OCI-LY1 (cell line): Measurements from ENCODE around the gene SPRING1.

Source experiments
- H2AFZ ChIP-seq: fragments of 200-600 bp; sonication (generic), shearing (Covaris generic); 2 replicates; pipeline ENCODE4 v1.6.0; 2014; ENCODE audit warnings: antibody characterized with exemption, mild to moderate bottlenecking, low read length
- H3F3A ChIP-seq: fragments of 200-600 bp; sonication (generic), shearing (Covaris generic); 2 replicates; pipeline ENCODE4 v1.6.0; 2014; ENCODE audit warnings: mild to moderate bottlenecking, antibody characterized with exemption, low read length, moderate library complexity; ENCODE audit not compliant: insufficient read depth
- H3K27ac ChIP-seq: fragments of 200-600 bp; sonication (generic); 2 replicates; pipeline ENCODE4 v1.5.1; 2014; ENCODE audit warnings: low read length, mixed run types, mild to moderate bottlenecking, low read depth; ENCODE audit not compliant: poor library complexity, severe bottlenecking
- H3K27me3 ChIP-seq: fragments of 200-600 bp; sonication (generic); 2 replicates; pipeline ENCODE4 v1.6.0; 2014; ENCODE audit warnings: antibody characterized with exemption, mild to moderate bottlenecking, low read length, moderate library complexity; ENCODE audit not compliant: insufficient read depth
- H3K36me3 ChIP-seq: fragments of 200-600 bp; sonication (generic); 2 replicates; pipeline ENCODE4 v1.6.1; 2014; ENCODE audit warnings: mild to moderate bottlenecking, antibody characterized with exemption, low read length, moderate library complexity, mixed read lengths; ENCODE audit not compliant: insufficient read depth
- H3K4me1 ChIP-seq: fragments of 200-600 bp; sonication (generic); 2 replicates; pipeline ENCODE4 v1.5.1; 2014; ENCODE audit warnings: mild to moderate bottlenecking, low read length, moderate library complexity; ENCODE audit not compliant: insufficient read depth, severe bottlenecking
- H3K4me2 ChIP-seq: fragments of 200-600 bp; sonication (generic), shearing (Covaris generic); 2 replicates; pipeline ENCODE4 v1.6.1; 2014; ENCODE audit warnings: low read length
- H3K4me3 ChIP-seq: fragments of 200-600 bp; sonication (generic); 2 replicates; pipeline ENCODE4 v1.5.1; 2014; ENCODE audit warnings: low read length, low read depth, mild to moderate bottlenecking, mixed read lengths; ENCODE audit not compliant: poor library complexity, severe bottlenecking
- H3K79me2 ChIP-seq: fragments of 200-600 bp; shearing (Covaris generic); 2 replicates; pipeline ENCODE4 v1.6.1; 2016; ENCODE audit warnings: mixed run types, low read length, mixed read lengths; ENCODE audit not compliant: insufficient read depth
- H3K9ac ChIP-seq: fragments of 200-600 bp; sonication (generic), shearing (Covaris generic); 2 replicates; pipeline ENCODE4 v1.6.1; 2014; ENCODE audit warnings: mild to moderate bottlenecking, low read length, mixed read lengths
- H3K9me2 ChIP-seq: fragments of 200-600 bp; sonication (generic), shearing (Covaris generic); 2 replicates; pipeline ENCODE4 v1.6.1; 2014; ENCODE audit warnings: low read depth, mild to moderate bottlenecking, low read length, mixed read lengths
- H3K9me3 ChIP-seq: fragments of 200-600 bp; shearing (Covaris generic); 2 replicates; pipeline ENCODE4 v1.6.1; 2014; ENCODE audit warnings: low read length, mixed read lengths
- H4K20me1 ChIP-seq: fragments of 200-600 bp; sonication (generic), shearing (Covaris generic); 2 replicates; pipeline ENCODE4 v1.6.0; 2016; ENCODE audit warnings: mild to moderate bottlenecking, low read length; ENCODE audit not compliant: insufficient read depth
- CTCF ChIP-seq: fragments of 200-600 bp; sonication (generic), shearing (Covaris generic); IDR thresholded peaks from 2 replicates; pipeline ENCODE4 v1.5.1; 2017; ENCODE audit warnings: mild to moderate bottlenecking, antibody characterized with exemption, low read length, moderate library complexity, mixed read lengths
- EZH2 ChIP-seq: fragments of 200-600 bp; sonication (generic), shearing (Covaris generic); IDR thresholded peaks from 2 replicates; pipeline ENCODE4 v1.8.0; 2017; ENCODE audit warnings: borderline replicate concordance, mixed run types, mild to moderate bottlenecking, antibody characterized with exemption, low read length, moderate library complexity, mixed read lengths

Gene SPRING1

GRCh38 chr12:116701432-116701831 is 36.4 kb downstream of the SPRING1 start:
- Histone ChIP-seq H3K79me2 (no peaks in the 10 kb centered on the region), H3K36me3 (no peaks in the 10 kb centered on the region), H4K20me1 (no peaks in the 10 kb centered on the region), H3K27ac (no peak overlapping the region), H3K4me2 (no peak overlapping the region), H3K4me3 (no peak overlapping the region), H2AFZ (no peak overlapping the region), H3K9me3 (no peaks in the 10 kb centered on the region), H3K4me1 (peaks cover 11% of the 10 kb centered on the region), H3K27me3 (no peaks in the 10 kb centered on the region), H3F3A (0 out of 2 replicates have a peak, but pooled peaks cover 2% of the 10 kb centered on the region), H3K9ac (no peak overlapping the region), H3K9me2 (no peaks in the 10 kb centered on the region)
- TF ChIP-seq EZH2 (no peak), CTCF (no peak)

DNA sequence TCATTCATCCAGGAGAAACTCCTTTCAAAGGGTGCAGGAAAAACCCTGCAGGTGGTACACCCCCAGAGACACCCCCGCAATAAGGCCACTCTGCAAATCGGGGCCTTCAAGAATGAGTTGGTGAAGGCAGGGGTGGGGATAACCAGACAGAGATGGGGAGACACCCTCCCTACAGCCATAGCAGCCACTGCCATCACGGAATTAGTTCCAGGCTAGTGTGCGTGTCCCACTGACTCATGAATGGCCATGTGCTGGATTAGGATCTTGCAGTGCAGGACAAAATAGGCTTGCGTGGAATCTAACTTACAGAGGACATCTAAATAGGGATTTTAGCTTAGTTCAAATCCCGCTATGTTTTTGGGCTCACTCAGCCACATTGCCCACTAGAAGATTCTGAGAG is 37.8 kb downstream of the SPRING1 start:
- Histone ChIP-seq H3K27me3 (0 out of 2 replicates have a peak, but pooled peaks cover 4% of the 10 kb centered on the region), H3K9me2 (no peaks in the 10 kb centered on the region), H3K27ac (no peak overlapping the region), H4K20me1 (no peaks in the 10 kb centered on the region), H3K79me2 (no peaks in the 10 kb centered on the region), H2AFZ (no peak overlapping the region), H3K9ac (no peak overlapping the region), H3K4me2 (no peak overlapping the region), H3K4me1 (peaks cover 17% of the 10 kb centered on the region), H3K4me3 (no peak overlapping the region), H3F3A (no peaks in the 10 kb centered on the region), H3K36me3 (no peaks in the 10 kb centered on the region), H3K9me3 (no peaks in the 10 kb centered on the region)
- TF ChIP-seq EZH2 (no peak), CTCF (no peak)

DNA sequence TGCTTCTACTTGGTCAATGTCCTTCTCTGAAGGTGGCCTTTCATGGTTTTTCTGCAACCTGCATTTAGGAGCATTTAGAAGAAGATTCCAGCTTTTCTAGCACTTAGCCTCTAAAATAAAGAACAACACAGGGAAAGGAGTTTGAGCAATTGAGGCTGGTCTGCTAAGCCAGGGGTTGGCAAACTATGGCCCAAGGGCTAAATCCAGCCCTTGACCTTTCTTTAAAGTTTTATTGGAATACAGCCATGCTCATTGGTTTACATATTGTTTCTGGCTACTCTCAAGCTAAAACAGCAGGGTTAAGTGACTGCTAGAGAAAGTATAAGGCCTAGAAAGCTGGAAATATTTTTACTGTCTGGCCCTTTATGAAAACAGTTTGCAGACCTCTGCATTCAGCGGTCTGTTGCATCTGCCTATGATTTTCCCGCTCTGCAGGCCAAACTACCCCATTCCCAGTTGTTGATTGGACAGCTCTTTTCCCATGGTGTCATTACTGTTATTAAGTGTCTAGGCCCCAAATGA is 39.3 kb downstream of the SPRING1 start:
- no peaks in the 10 kb centered on the region for H3K9me3 ChIP-seq
- no peak overlapping the region for H3K4me3 ChIP-seq
- H3K27ac ChIP-seq: no peak overlapping the region
- no peaks in the 10 kb centered on the region for H3F3A ChIP-seq
- H3K9me2 ChIP-seq: no peaks in the 10 kb centered on the region
- 0 out of 2 replicates have a peak, but pooled peaks cover 4% of the 10 kb centered on the region for H3K27me3 ChIP-seq
- H3K79me2 ChIP-seq: no peaks in the 10 kb centered on the region
- H3K4me1 ChIP-seq: peaks cover 25% of the 10 kb centered on the region
- no peak for TF ChIP-seq CTCF
- no peak for TF ChIP-seq EZH2
- H3K36me3 ChIP-seq: no peaks in the 10 kb centered on the region
- no peak overlapping the region for H3K4me2 ChIP-seq
- no peaks in the 10 kb centered on the region for H4K20me1 ChIP-seq
- H3K9ac ChIP-seq: no peak overlapping the region
- no peak overlapping the region for H2AFZ ChIP-seq
